A673 (cell line): ENCODE data around the gene TRIM14. TPM values are rescaled to one million over a fixed set of nuclear protein-coding genes. Genes with fewer than 3 reads are reported as not detected.
"Not testable (repeated sequence)": the region's sequence is repeated elsewhere in the genome, so short reads cannot be mapped to it uniquely, and the experiment has no call there.

Experiments
- BruUV-seq: library from RNA; stranded (reverse); fragments of 400-500 nt; replicated peaks from 2 replicates; lab custom pipeline; 2021; lab: Mats Ljungman, UMichigan
- CTCF ChIA-PET: fragments of 300-600 bp; sonication (Branson Sonifier 250); formaldehyde crosslinking; loops from one replicate; lab custom pipeline; 2022; ENCODE audit warnings: antibody characterized with exemption; lab: Charles Lee
- POLR2A ChIA-PET: fragments of 300-600 bp; sonication (Branson Sonifier 250); formaldehyde crosslinking; loops from one replicate; lab custom pipeline; 2022; ENCODE audit warnings: antibody characterized with exemption; ENCODE audit not compliant: low non-redundant PET; lab: Charles Lee
- DNase-seq: peaks from one replicate; pipeline ENCODE4 v3.0.0-alpha.2; 2015; ENCODE audit warnings: low spot score
- H3K27ac ChIP-seq: fragments of 200-600 bp; sonication (generic); 2 replicates; pipeline ENCODE4 v1.5.1; 2016; ENCODE audit warnings: mixed run types, low read depth, mild to moderate bottlenecking, mixed read lengths, antibody characterized with exemption, low read length; ENCODE audit not compliant: poor library complexity, severe bottlenecking
- H3K27me3 ChIP-seq: fragments of 200-600 bp; sonication (generic); replicated peaks from 2 replicates; pipeline ENCODE4 v1.6.1; 2017; ENCODE audit warnings: mixed run types, low read depth, mild to moderate bottlenecking, mixed read lengths, antibody characterized with exemption, low read length; ENCODE audit not compliant: insufficient read depth, poor library complexity
- H3K36me3 ChIP-seq: fragments of 200-600 bp; sonication (generic); 2 replicates; pipeline ENCODE4 v1.6.1; 2016; ENCODE audit warnings: mixed run types, mild to moderate bottlenecking, mixed read lengths, antibody characterized with exemption, low read length; ENCODE audit not compliant: insufficient read depth, poor library complexity, severe bottlenecking
- H3K4me1 ChIP-seq: fragments of 200-600 bp; sonication (generic); 2 replicates; pipeline ENCODE4 v1.6.1; 2017; ENCODE audit warnings: mixed run types, mild to moderate bottlenecking, mixed read lengths, antibody characterized with exemption, low read length; ENCODE audit not compliant: insufficient read depth, poor library complexity, severe bottlenecking
- H3K4me3 ChIP-seq: fragments of 200-600 bp; sonication (generic); 2 replicates; pipeline ENCODE4 v1.5.1; 2016; ENCODE audit warnings: low read depth, mixed run types, mild to moderate bottlenecking, mixed read lengths, low read length; ENCODE audit not compliant: poor library complexity, severe bottlenecking
- H3K9me3 ChIP-seq: fragments of 200-600 bp; sonication (generic); 2 replicates; pipeline ENCODE4 v1.6.1; 2016; ENCODE audit warnings: mixed run types, low read depth, mild to moderate bottlenecking, mixed read lengths, antibody characterized with exemption, low read length; ENCODE audit not compliant: poor library complexity, severe bottlenecking
- CTCF ChIP-seq: fragments of 300-800, 200-600 bp; sonication (generic); conservative IDR thresholded peaks from 2 replicates; pipeline ENCODE4 v1.5.1; 2017; ENCODE audit warnings: low read depth, mild to moderate bottlenecking, antibody characterized with exemption, low read length, moderate library complexity, mixed read lengths
- EZH2 ChIP-seq: fragments of 200-600 bp; sonication (generic); IDR thresholded peaks from 2 replicates; pipeline ENCODE4 v1.6.1; 2017; ENCODE audit warnings: borderline replicate concordance, low read depth, mild to moderate bottlenecking, mixed read lengths, antibody characterized with exemption, low read length; ENCODE audit not compliant: poor library complexity, severe bottlenecking
- intact Hi-C: fragments of 100-400 bp; cut with micrococcal nuclease; formaldehyde crosslinking; loops from one replicate; pipeline ENCODE4 v1.10.0; 2022; ENCODE audit not compliant: unreplicated experiment
- total RNA-seq: library from RNA; stranded (reverse); gene quantifications from 2 replicates; pipeline ENCODE4 v1.2.3, GENCODE V29; 2021

Gene TRIM14
- total RNA-seq, 1 experiment from 2014 or later: 3.8 TPM

DNA sequence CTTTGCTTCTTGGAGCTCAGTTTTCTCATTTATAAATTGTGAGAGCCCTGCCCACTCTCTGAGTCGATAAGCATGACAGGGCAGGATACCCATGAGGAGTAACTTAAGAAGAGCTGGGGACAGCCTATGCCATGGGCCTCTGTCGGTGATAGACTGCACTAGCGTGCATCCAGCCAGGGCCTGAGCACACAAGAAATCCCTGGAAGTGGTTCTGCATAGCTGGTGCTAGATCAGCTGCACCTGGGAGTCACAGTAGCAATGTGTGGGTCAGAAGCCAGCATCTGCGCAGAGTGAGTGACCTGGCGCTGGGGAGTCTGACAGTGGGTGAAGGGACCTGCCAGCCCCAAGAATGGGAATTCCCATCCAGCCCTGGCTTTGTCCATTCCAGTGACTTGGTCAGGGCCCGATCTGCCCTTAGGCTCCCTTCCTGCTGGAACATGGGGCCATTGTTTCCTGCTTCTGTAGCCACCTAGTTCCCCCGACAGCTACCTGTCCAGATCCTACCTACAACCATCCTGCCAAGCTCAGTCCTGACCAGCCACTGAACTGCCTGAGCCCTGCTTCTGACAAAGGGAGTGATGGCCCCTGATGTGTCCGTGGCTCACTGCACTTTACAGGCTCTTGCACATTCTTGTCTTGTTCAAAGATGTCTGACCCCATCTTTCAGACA lies 98.4 kb downstream of the TRIM14 start:
- no peak for DNase-seq
- Histone ChIP-seq H3K27me3 (no peaks in the 10 kb centered on the region), H3K4me3 (no peak overlapping the region), H3K36me3 (peaks cover 41% of the 10 kb centered on the region), H3K4me1 (no peaks in the 10 kb centered on the region), H3K9me3 (no peaks in the 10 kb centered on the region), H3K27ac (no peak overlapping the region)
- intact Hi-C loops: no loop called here
- TF ChIP-seq CTCF (no peak), EZH2 (no peak)
- ChIA-PET CTCF (no interaction called here), POLR2A (no interaction called here)
- BruUV-seq: no TSS peak

GRCh38 chr9:98019869-98020268 lies 99.2 kb downstream of the TRIM14 start:
- POLR2A ChIA-PET, BruUV-seq, intact Hi-C loops, H3K4me1 ChIP-seq, CTCF ChIA-PET, H3K27ac ChIP-seq, H3K9me3 ChIP-seq, H3K4me3 ChIP-seq, H3K27me3 ChIP-seq, DNase-seq: not testable (repeated sequence)
- peaks cover 48% of the 10 kb centered on the region for H3K36me3 ChIP-seq

Other genes with a start within 250 kb of the TRIM14 start
- gene TRMO, start 196.7 kb downstream of the TRIM14 start, total RNA-seq: 8.9 and 10.3 TPM in 2 replicates
- gene HEMGN, start 181.1 kb downstream of the TRIM14 start, total RNA-seq: not detected in 2 replicates
- 237 and 246 TPM in 2 replicates for gene ANP32B, start 135.9 kb downstream of the TRIM14 start, total RNA-seq
- 40.6 and 41.9 TPM in 2 replicates for gene NANS, start 62.5 kb downstream of the TRIM14 start, total RNA-seq
- gene CORO2A, start 73.4 kb upstream of the TRIM14 start, total RNA-seq: 0.52 and 0.68 TPM in 2 replicates
- gene TBC1D2, start 136.4 kb upstream of the TRIM14 start, total RNA-seq: 2.8 and 3.2 TPM in 2 replicates